ENCODE data around the gene CAPN1. TPM values are rescaled to one million over a fixed set of nuclear protein-coding genes. Genes with fewer than 3 reads are reported as not detected.

The CAPN1 gene
- total and polyA plus RNA-seq, 2 of the 13 experiments (the other 11 are each of a cell fraction or from before 2014, with no cell fraction given) = 57.3 to 82.6 TPM

DNA sequence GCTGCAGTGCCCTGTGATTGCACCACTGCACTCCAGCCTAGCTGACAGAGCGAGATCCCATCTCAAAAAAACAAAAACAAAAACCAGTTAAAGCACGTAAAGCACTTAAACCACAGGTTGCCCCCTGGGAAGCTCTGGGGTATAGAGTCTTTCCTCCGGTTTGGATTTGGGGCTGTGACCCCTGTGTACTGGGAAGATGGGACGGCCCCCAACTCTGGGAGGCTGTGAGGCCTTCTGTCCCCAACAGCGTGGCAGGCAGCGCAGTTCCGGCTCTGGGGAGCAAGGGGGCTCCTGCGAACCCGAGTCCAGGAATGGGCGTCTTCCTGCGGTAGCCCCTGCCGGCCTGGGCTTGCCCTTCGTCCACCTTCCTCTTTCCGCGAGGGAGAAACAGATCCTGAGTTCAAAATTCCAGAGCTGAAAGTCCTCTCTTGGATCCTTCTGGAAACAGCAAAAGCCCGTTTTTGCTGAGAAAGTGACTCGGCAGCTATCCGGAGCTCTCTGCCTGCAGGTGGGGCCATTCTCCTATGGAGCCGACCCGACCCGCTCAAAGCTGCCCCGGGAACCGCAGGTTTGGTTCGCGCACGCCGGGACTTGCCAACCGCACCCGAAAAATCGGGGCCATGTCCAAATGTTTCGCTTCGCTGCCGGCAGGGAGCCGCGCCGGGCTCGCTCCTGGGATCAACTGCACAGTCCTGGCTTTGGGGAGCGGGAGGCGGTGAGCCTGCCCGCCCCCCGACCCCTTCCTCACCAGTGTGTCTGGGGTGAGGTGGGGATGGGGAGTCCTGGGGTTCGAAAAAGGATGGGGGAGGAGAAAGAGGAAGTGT is 43.8 kb downstream of the CAPN1 start (continued):
- TF ChIP-seq SMC3 (IDR thresholded peaks at IDR 0.05; ENCODE audit: low read length) = peak; percentile 29; the same call in 1 of the 2 replicates
- 0 out of 2 replicates have a peak, but pooled peaks have one; percentile 37 for TF ChIP-seq ZNF317 (CRISPR knock-in tag; IDR thresholded peaks at IDR 0.05)
- TF ChIP-seq ZNF629 (CRISPR knock-in tag; conservative IDR thresholded peaks at IDR 0.05) = no peak
- TF ChIP-seq JUND (CRISPR knock-in tag; IDR thresholded peaks at IDR 0.05) = no peak
- TF ChIP-seq, protein P1, sequence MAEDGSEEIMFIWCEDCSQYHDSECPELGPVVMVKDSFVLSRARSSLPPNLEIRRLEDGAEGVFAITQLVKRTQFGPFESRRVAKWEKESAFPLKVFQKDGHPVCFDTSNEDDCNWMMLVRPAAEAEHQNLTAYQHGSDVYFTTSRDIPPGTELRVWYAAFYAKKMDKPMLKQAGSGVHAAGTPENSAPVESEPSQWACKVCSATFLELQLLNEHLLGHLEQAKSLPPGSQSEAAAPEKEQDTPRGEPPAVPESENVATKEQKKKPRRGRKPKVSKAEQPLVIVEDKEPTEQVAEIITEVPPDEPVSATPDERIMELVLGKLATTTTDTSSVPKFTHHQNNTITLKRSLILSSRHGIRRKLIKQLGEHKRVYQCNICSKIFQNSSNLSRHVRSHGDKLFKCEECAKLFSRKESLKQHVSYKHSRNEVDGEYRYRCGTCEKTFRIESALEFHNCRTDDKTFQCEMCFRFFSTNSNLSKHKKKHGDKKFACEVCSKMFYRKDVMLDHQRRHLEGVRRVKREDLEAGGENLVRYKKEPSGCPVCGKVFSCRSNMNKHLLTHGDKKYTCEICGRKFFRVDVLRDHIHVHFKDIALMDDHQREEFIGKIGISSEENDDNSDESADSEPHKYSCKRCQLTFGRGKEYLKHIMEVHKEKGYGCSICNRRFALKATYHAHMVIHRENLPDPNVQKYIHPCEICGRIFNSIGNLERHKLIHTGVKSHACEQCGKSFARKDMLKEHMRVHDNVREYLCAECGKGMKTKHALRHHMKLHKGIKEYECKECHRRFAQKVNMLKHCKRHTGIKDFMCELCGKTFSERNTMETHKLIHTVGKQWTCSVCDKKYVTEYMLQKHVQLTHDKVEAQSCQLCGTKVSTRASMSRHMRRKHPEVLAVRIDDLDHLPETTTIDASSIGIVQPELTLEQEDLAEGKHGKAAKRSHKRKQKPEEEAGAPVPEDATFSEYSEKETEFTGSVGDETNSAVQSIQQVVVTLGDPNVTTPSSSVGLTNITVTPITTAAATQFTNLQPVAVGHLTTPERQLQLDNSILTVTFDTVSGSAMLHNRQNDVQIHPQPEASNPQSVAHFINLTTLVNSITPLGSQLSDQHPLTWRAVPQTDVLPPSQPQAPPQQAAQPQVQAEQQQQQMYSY (CRISPR knock-in tag; IDR thresholded peaks at IDR 0.05) = 0 out of 2 replicates have a peak, but pooled peaks have one; percentile 57
- TF ChIP-seq, protein P2, sequence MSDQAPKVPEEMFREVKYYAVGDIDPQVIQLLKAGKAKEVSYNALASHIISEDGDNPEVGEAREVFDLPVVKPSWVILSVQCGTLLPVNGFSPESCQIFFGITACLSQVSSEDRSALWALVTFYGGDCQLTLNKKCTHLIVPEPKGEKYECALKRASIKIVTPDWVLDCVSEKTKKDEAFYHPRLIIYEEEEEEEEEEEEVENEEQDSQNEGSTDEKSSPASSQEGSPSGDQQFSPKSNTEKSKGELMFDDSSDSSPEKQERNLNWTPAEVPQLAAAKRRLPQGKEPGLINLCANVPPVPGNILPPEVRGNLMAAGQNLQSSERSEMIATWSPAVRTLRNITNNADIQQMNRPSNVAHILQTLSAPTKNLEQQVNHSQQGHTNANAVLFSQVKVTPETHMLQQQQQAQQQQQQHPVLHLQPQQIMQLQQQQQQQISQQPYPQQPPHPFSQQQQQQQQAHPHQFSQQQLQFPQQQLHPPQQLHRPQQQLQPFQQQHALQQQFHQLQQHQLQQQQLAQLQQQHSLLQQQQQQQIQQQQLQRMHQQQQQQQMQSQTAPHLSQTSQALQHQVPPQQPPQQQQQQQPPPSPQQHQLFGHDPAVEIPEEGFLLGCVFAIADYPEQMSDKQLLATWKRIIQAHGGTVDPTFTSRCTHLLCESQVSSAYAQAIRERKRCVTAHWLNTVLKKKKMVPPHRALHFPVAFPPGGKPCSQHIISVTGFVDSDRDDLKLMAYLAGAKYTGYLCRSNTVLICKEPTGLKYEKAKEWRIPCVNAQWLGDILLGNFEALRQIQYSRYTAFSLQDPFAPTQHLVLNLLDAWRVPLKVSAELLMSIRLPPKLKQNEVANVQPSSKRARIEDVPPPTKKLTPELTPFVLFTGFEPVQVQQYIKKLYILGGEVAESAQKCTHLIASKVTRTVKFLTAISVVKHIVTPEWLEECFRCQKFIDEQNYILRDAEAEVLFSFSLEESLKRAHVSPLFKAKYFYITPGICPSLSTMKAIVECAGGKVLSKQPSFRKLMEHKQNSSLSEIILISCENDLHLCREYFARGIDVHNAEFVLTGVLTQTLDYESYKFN (CRISPR knock-in tag; conservative IDR thresholded peaks at IDR 0.05) = no peak
- no peak for TF ChIP-seq SIX1 (CRISPR knock-in tag; IDR thresholded peaks at IDR 0.05; ENCODE audit: borderline replicate concordance)
- 0 out of 2 replicates have a peak, but pooled peaks have one; percentile 16 for TF ChIP-seq ZNF614 (CRISPR knock-in tag; IDR thresholded peaks at IDR 0.05; ENCODE audit: borderline replicate concordance)
- TF ChIP-seq, protein P3, sequence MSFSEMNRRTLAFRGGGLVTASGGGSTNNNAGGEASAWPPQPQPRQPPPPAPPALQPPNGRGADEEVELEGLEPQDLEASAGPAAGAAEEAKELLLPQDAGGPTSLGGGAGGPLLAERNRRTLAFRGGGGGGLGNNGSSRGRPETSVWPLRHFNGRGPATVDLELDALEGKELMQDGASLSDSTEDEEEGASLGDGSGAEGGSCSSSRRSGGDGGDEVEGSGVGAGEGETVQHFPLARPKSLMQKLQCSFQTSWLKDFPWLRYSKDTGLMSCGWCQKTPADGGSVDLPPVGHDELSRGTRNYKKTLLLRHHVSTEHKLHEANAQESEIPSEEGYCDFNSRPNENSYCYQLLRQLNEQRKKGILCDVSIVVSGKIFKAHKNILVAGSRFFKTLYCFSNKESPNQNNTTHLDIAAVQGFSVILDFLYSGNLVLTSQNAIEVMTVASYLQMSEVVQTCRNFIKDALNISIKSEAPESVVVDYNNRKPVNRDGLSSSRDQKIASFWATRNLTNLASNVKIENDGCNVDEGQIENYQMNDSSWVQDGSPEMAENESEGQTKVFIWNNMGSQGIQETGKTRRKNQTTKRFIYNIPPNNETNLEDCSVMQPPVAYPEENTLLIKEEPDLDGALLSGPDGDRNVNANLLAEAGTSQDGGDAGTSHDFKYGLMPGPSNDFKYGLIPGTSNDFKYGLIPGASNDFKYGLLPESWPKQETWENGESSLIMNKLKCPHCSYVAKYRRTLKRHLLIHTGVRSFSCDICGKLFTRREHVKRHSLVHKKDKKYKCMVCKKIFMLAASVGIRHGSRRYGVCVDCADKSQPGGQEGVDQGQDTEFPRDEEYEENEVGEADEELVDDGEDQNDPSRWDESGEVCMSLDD (CRISPR knock-in tag; IDR thresholded peaks at IDR 0.05; ENCODE audit: borderline replicate concordance) = peak; percentile 80; the same call in 1 of the 2 replicates
- no peak for TF ChIP-seq FOXK2 (IDR thresholded peaks at IDR 0.05)
- TF ChIP-seq, protein P4, sequence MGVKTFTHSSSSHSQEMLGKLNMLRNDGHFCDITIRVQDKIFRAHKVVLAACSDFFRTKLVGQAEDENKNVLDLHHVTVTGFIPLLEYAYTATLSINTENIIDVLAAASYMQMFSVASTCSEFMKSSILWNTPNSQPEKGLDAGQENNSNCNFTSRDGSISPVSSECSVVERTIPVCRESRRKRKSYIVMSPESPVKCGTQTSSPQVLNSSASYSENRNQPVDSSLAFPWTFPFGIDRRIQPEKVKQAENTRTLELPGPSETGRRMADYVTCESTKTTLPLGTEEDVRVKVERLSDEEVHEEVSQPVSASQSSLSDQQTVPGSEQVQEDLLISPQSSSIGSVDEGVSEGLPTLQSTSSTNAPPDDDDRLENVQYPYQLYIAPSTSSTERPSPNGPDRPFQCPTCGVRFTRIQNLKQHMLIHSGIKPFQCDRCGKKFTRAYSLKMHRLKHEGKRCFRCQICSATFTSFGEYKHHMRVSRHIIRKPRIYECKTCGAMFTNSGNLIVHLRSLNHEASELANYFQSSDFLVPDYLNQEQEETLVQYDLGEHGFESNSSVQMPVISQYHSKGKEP (CRISPR knock-in tag; IDR thresholded peaks at IDR 0.05) = 0 out of 2 replicates have a peak, but pooled peaks have one; percentile 18
- TF ChIP-seq SATB2 (CRISPR knock-in tag; IDR thresholded peaks at IDR 0.05) = peak; percentile 64; the same call in 1 of the 2 replicates
- TF ChIP-seq, protein P5, sequence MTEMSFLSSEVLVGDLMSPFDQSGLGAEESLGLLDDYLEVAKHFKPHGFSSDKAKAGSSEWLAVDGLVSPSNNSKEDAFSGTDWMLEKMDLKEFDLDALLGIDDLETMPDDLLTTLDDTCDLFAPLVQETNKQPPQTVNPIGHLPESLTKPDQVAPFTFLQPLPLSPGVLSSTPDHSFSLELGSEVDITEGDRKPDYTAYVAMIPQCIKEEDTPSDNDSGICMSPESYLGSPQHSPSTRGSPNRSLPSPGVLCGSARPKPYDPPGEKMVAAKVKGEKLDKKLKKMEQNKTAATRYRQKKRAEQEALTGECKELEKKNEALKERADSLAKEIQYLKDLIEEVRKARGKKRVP (CRISPR knock-in tag; IDR thresholded peaks at IDR 0.05) = no peak
- no peak for TF ChIP-seq ZFP36L2 (CRISPR knock-in tag; IDR thresholded peaks at IDR 0.05)
- no peak for TF ChIP-seq TBX3 (IDR thresholded peaks at IDR 0.05; ENCODE audit: borderline replicate concordance)
